ENCODE measurements around the gene FAM174B.

The FAM174B gene

GRCh38 chr15:92595506-92596381, 59.8 kb downstream of the FAM174B start:
- Histone ChIP-seq H3K9me2 (replicated peaks; ENCODE audit: insufficient read depth, low read length) (no peaks in the 10 kb centered on the region), H3K9me3 (ENCODE audit: insufficient read depth, low read length) (no peaks in the 10 kb centered on the region), H3K27me3 (ENCODE audit: low read length) (no peaks in the 10 kb centered on the region), H3K36me3 (ENCODE audit: low read length) (no peaks in the 10 kb centered on the region), H3K27ac (ENCODE audit: low read depth, low read length) (no peak overlapping the region), H4K20me1 (ENCODE audit: low read depth, low read length) (no peaks in the 10 kb centered on the region), H3F3A (ENCODE audit: insufficient read depth) (no peaks in the 10 kb centered on the region), H3K4me3 (ENCODE audit: insufficient read depth, low read length, poor library complexity, severe bottlenecking) (no peak overlapping the region), H3K79me2 (ENCODE audit: insufficient read depth, low read length) (no peaks in the 10 kb centered on the region), H2AFZ (ENCODE audit: low read depth, low read length, severe bottlenecking) (no peak overlapping the region), H3K4me2 (ENCODE audit: low read depth, low read length, poor library complexity, severe bottlenecking) (no peak overlapping the region), H3K9ac (ENCODE audit: low read length) (no peak overlapping the region)
- TF ChIP-seq EZH2phosphoT487 (conservative IDR thresholded peaks at IDR 0.05; ENCODE audit: low read length) (no peak), CTCF (IDR thresholded peaks at IDR 0.05; ENCODE audit: insufficient read depth, low read length, poor library complexity, severe bottlenecking) (no peak)

- H3K27me3 ChIP-seq (ENCODE audit: low read length), result no peaks in the 10 kb centered on the region
- H3K4me2 ChIP-seq (ENCODE audit: low read depth, low read length, poor library complexity, severe bottlenecking), result no peak overlapping the region
- no peak for TF ChIP-seq CTCF (IDR thresholded peaks at IDR 0.05; ENCODE audit: insufficient read depth, low read length, poor library complexity, severe bottlenecking)
- no peak for TF ChIP-seq EZH2phosphoT487 (conservative IDR thresholded peaks at IDR 0.05; ENCODE audit: low read length)
- H3F3A ChIP-seq (ENCODE audit: insufficient read depth), result no peaks in the 10 kb centered on the region
- no peaks in the 10 kb centered on the region for H3K36me3 ChIP-seq (ENCODE audit: low read length)
- H3K9ac ChIP-seq (ENCODE audit: low read length), result no peak overlapping the region
- H3K9me3 ChIP-seq (ENCODE audit: insufficient read depth, low read length), result no peaks in the 10 kb centered on the region
- no peak overlapping the region for H2AFZ ChIP-seq (ENCODE audit: low read depth, low read length, severe bottlenecking)
- H3K9me2 ChIP-seq (replicated peaks; ENCODE audit: insufficient read depth, low read length), result no peaks in the 10 kb centered on the region
- H3K79me2 ChIP-seq (ENCODE audit: insufficient read depth, low read length), result no peaks in the 10 kb centered on the region
- H4K20me1 ChIP-seq (ENCODE audit: low read depth, low read length), result no peaks in the 10 kb centered on the region
- H3K4me3 ChIP-seq (ENCODE audit: insufficient read depth, low read length, poor library complexity, severe bottlenecking), result no peak overlapping the region
- H3K27ac ChIP-seq (ENCODE audit: low read depth, low read length), result no peak overlapping the region
Measured at GRCh38 chr15:92591275-92591674, 64.3 kb downstream of the FAM174B start.

GRCh38 chr15:92586966-92587365, 68.6 kb downstream of the FAM174B start:
- Histone ChIP-seq H3K9me3 (ENCODE audit: insufficient read depth, low read length) (peaks cover 5% of the 10 kb centered on the region; the same call in 1 of the 2 replicates), H3K79me2 (ENCODE audit: insufficient read depth, low read length) (no peaks in the 10 kb centered on the region), H3F3A (ENCODE audit: insufficient read depth) (no peaks in the 10 kb centered on the region), H3K9me2 (replicated peaks; ENCODE audit: insufficient read depth, low read length) (no peaks in the 10 kb centered on the region), H3K9ac (ENCODE audit: low read length) (no peak overlapping the region), H2AFZ (ENCODE audit: low read depth, low read length, severe bottlenecking) (no peak overlapping the region), H3K27me3 (ENCODE audit: low read length) (no peaks in the 10 kb centered on the region), H3K36me3 (ENCODE audit: low read length) (no peaks in the 10 kb centered on the region), H3K27ac (ENCODE audit: low read depth, low read length) (no peak overlapping the region), H4K20me1 (ENCODE audit: low read depth, low read length) (no peaks in the 10 kb centered on the region), H3K4me2 (ENCODE audit: low read depth, low read length, poor library complexity, severe bottlenecking) (no peak overlapping the region), H3K4me3 (ENCODE audit: insufficient read depth, low read length, poor library complexity, severe bottlenecking) (no peak overlapping the region)
- no peak for TF ChIP-seq EZH2phosphoT487 (conservative IDR thresholded peaks at IDR 0.05; ENCODE audit: low read length)

- Histone ChIP-seq H4K20me1 (ENCODE audit: low read depth, low read length) (no peaks in the 10 kb centered on the region), H3K79me2 (ENCODE audit: insufficient read depth, low read length) (no peaks in the 10 kb centered on the region), H3K4me3 (ENCODE audit: insufficient read depth, low read length, poor library complexity, severe bottlenecking) (no peak overlapping the region), H3K9me3 (ENCODE audit: insufficient read depth, low read length) (peaks cover 5% of the 10 kb centered on the region; the same call in 1 of the 2 replicates), H2AFZ (ENCODE audit: low read depth, low read length, severe bottlenecking) (no peak overlapping the region), H3K9ac (ENCODE audit: low read length) (no peak overlapping the region), H3F3A (ENCODE audit: insufficient read depth) (no peaks in the 10 kb centered on the region), H3K9me2 (replicated peaks; ENCODE audit: insufficient read depth, low read length) (no peaks in the 10 kb centered on the region), H3K27me3 (ENCODE audit: low read length) (no peaks in the 10 kb centered on the region), H3K27ac (ENCODE audit: low read depth, low read length) (no peak overlapping the region), H3K36me3 (ENCODE audit: low read length) (no peaks in the 10 kb centered on the region), H3K4me2 (ENCODE audit: low read depth, low read length, poor library complexity, severe bottlenecking) (no peak overlapping the region)
- TF ChIP-seq EZH2phosphoT487 (conservative IDR thresholded peaks at IDR 0.05; ENCODE audit: low read length), result no peak
- no peak for TF ChIP-seq CTCF (IDR thresholded peaks at IDR 0.05; ENCODE audit: insufficient read depth, low read length, poor library complexity, severe bottlenecking)
Measured at GRCh38 chr15:92586383-92586942, 69.1 kb downstream of the FAM174B start.

All from SU-DHL-6 (cell line).